Hindlimb muscle (tissue), 1 donor: Measurements from ENCODE around the gene DLG5. TPM values are rescaled to one million over a fixed set of nuclear protein-coding genes. Genes with fewer than 3 reads are reported as not detected.

Experiments used
- DNase-seq: peaks from one replicate; pipeline ENCODE4 v3.0.0-alpha.2; 2013
- polyA plus RNA-seq: library from polyadenylated mRNA; unstranded; fragments of 120-200 nt; gene quantifications from one replicate; pipeline ENCODE4 v1.2.1, GENCODE V29; 2013; ENCODE audit not compliant: insufficient read length

The DLG5 gene
- polyA plus RNA-seq, 1 donor = 28.0 TPM

- DNase-seq = no peak
Measured at GRCh38 chr10:77943121-77943901, 16.8 kb upstream of the DLG5 start.

- no peak for DNase-seq
Measured at GRCh38 chr10:77941790-77942189, 15.2 kb upstream of the DLG5 start.

GRCh38 chr10:77940627-77941026 lies 14.1 kb upstream of the DLG5 start:
- no peak for DNase-seq

GRCh38 chr10:77940225-77940624 lies 13.7 kb upstream of the DLG5 start:
- DNase-seq = no peak

GRCh38 chr10:77939561-77940001 lies 13.0 kb upstream of the DLG5 start:
- DNase-seq = peak; percentile 77

GRCh38 chr10:77936697-77937567 lies 10.4 kb upstream of the DLG5 start:
- no peak for DNase-seq

GRCh38 chr10:77932016-77932715 lies 5.6 kb upstream of the DLG5 start:
- no peak for DNase-seq

GRCh38 chr10:77927402-77928246 lies 1.1 kb upstream of the DLG5 start:
- no peak for DNase-seq

GRCh38 chr10:77925795-77926565 lies 575 bp downstream of the DLG5 start:
- DNase-seq = peak; percentile 47

GRCh38 chr10:77925410-77925794 lies 1.2 kb downstream of the DLG5 start:
- peak; percentile 48 for DNase-seq

- no peak for DNase-seq
Measured at GRCh38 chr10:77922566-77923179, 3.9 kb downstream of the DLG5 start.

GRCh38 chr10:77922055-77922454 lies 4.5 kb downstream of the DLG5 start:
- no peak for DNase-seq

GRCh38 chr10:77921395-77921794 lies 5.2 kb downstream of the DLG5 start:
- DNase-seq = no peak

- no peak for DNase-seq
Measured at GRCh38 chr10:77920495-77920894, 6.1 kb downstream of the DLG5 start.

- DNase-seq = no peak
Measured at GRCh38 chr10:77919713-77920108, 6.8 kb downstream of the DLG5 start.

- no peak for DNase-seq
Measured at GRCh38 chr10:77915319-77916105, 11.0 kb downstream of the DLG5 start.

GRCh38 chr10:77913090-77913489 lies 13.5 kb downstream of the DLG5 start:
- DNase-seq = no peak

- no peak for DNase-seq
Measured at GRCh38 chr10:77912576-77912975, 14.0 kb downstream of the DLG5 start.

- DNase-seq = no peak
Measured at GRCh38 chr10:77911535-77912123, 14.9 kb downstream of the DLG5 start.
